ENCODE results near the gene SIL1. TPM values are rescaled to one million over a fixed set of nuclear protein-coding genes. Genes with fewer than 3 reads are reported as not detected.

Gene SIL1
- total RNA-seq, 1 donor from 2014 or later, result 39.3 TPM

GRCh38 chr5:138975098-138975847 lies 222.9 kb downstream of the SIL1 start:
- no peaks in the 10 kb centered on the region for H3K27me3 ChIP-seq (ENCODE audit: low read depth)
- peak; percentile 47 for DNase-seq
- peak overlapping the region; percentile 85 for H3K27ac ChIP-seq (replicated peaks)
- no peaks in the 10 kb centered on the region for H3K36me3 ChIP-seq
- intact Hi-C loops (cut with micrococcal nuclease), result no loop called here
- H3K9me3 ChIP-seq (replicated peaks), result no peaks in the 10 kb centered on the region
- TF ChIP-seq, protein P1, sequence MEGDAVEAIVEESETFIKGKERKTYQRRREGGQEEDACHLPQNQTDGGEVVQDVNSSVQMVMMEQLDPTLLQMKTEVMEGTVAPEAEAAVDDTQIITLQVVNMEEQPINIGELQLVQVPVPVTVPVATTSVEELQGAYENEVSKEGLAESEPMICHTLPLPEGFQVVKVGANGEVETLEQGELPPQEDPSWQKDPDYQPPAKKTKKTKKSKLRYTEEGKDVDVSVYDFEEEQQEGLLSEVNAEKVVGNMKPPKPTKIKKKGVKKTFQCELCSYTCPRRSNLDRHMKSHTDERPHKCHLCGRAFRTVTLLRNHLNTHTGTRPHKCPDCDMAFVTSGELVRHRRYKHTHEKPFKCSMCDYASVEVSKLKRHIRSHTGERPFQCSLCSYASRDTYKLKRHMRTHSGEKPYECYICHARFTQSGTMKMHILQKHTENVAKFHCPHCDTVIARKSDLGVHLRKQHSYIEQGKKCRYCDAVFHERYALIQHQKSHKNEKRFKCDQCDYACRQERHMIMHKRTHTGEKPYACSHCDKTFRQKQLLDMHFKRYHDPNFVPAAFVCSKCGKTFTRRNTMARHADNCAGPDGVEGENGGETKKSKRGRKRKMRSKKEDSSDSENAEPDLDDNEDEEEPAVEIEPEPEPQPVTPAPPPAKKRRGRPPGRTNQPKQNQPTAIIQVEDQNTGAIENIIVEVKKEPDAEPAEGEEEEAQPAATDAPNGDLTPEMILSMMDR (IDR thresholded peaks at IDR 0.05; ENCODE audit: borderline replicate concordance), result no peak
- H3K4me1 ChIP-seq, result peaks cover 55% of the 10 kb centered on the region
- H3K4me3 ChIP-seq, result no peak overlapping the region

DNA sequence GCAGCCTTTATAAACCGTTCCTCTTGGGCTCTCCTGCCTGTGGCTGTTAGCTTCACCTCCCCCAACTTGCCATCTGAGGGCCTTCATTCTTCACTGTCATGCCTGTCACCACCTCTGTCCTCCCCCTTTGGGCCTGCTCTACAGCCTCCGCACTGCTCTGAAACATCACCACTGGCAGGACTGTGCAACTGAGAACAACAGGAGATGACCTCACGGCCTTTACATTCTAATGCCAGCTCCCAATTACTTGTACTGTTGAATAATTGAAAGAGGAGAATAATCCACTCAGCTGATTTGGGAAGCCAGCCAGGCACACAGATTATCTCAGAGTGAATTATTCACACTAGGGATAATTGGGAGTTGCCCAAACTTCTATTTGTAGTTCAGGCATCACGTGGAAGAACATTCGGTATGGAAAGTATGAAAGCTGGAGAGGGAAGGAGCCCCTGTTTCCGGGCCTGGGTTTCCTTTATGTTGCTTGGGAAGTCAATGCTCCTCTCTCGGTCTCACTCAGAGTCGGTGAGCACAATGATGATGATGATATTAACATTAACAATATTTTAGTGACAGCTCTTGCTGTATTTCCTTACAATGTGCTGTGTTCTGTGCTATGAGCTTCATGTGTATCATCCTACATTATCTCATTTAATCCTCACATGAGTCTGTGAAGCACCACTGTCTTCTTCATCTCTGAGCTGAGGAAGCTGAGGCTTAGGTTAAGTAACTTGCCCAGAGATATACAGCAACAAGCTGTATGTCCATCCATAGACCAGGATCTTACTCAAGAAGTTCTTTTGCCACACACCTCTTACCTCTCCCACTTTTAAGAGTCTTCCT lies 223.7 kb downstream of the SIL1 start:
- H3K27me3 ChIP-seq (ENCODE audit: low read depth), result no peaks in the 10 kb centered on the region
- no peak overlapping the region for H3K4me3 ChIP-seq
- intact Hi-C loops (cut with micrococcal nuclease), result no loop called here
- TF ChIP-seq, protein P1 (IDR thresholded peaks at IDR 0.05; ENCODE audit: borderline replicate concordance), result no peak
- no peaks in the 10 kb centered on the region for H3K36me3 ChIP-seq
- H3K9me3 ChIP-seq (replicated peaks), result no peaks in the 10 kb centered on the region
- H3K4me1 ChIP-seq, result peaks cover 62% of the 10 kb centered on the region
- peak overlapping the region; percentile 85 for H3K27ac ChIP-seq (replicated peaks)
- peak; percentile 68 for DNase-seq

DNA sequence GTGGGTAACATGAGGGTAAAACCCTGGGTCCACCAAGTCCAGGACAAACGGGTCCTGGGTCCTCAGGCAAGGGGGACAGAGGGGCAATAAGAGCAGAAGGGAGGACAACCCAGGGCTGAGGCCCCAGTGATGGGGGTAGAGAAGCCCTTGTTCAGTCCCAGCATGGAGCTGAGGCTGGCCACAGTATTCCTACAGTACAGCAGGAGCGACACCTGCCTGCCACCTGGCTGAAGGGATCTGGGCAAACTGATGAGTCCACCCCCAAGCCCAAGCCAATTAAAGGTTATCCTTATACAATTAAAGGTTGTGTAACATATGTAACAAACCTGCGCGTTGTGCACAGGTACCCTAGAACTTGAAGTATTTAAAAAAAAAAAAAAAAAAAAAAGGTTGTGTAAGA lies 225.3 kb downstream of the SIL1 start:
- intact Hi-C loops (cut with micrococcal nuclease), result no loop called here
- H3K4me3 ChIP-seq, result no peak overlapping the region
- peaks cover 78% of the 10 kb centered on the region for H3K4me1 ChIP-seq
- H3K27me3 ChIP-seq (ENCODE audit: low read depth), result no peaks in the 10 kb centered on the region
- TF ChIP-seq, protein P1 (IDR thresholded peaks at IDR 0.05; ENCODE audit: borderline replicate concordance), result no peak
- DNase-seq, result no peak
- peak overlapping the region; percentile 85 for H3K27ac ChIP-seq (replicated peaks)
- H3K36me3 ChIP-seq, result no peaks in the 10 kb centered on the region
- no peaks in the 10 kb centered on the region for H3K9me3 ChIP-seq (replicated peaks)

DNA sequence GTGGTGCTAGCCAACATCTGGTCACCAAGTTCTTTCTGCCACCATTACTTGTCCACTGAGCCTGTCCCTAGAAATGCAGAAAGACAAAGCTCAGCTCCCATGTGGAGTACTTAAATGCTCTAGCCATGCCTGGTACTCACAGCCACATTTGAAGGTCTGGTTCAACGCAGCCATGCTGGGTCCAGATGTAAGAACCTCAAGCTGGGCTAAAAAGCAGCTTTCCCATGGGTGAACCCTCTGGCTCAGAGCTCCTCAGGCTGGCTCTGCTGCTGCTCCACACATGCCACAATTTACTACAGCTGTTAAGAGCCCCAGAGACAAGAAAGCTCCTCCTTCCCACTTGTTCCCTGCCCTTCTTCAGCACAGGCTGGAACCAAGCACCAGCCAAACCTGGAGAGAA lies 225.9 kb downstream of the SIL1 start:
- DNase-seq, result no peak

GRCh38 chr5:138969323-138970002 lies 228.7 kb downstream of the SIL1 start:
- Histone ChIP-seq H3K4me1 (peaks cover 84% of the 10 kb centered on the region), H3K9me3 (replicated peaks) (no peaks in the 10 kb centered on the region), H3K4me3 (no peak overlapping the region), H3K36me3 (no peaks in the 10 kb centered on the region), H3K27me3 (ENCODE audit: low read depth) (no peaks in the 10 kb centered on the region), H3K27ac (replicated peaks) (peak overlapping the region; percentile 78)
- intact Hi-C loops (cut with micrococcal nuclease), result no loop called here
- DNase-seq, result no peak
- TF ChIP-seq, protein P1 (IDR thresholded peaks at IDR 0.05; ENCODE audit: borderline replicate concordance), result no peak

More for the DNA sequence above, 225.9 kb downstream of the SIL1 start:
- H3K4me1 ChIP-seq, result peaks cover 84% of the 10 kb centered on the region
- TF ChIP-seq, protein P1 (IDR thresholded peaks at IDR 0.05; ENCODE audit: borderline replicate concordance), result no peak
- H3K36me3 ChIP-seq, result no peaks in the 10 kb centered on the region
- no peak overlapping the region for H3K4me3 ChIP-seq
- H3K27me3 ChIP-seq (ENCODE audit: low read depth), result no peaks in the 10 kb centered on the region
- H3K27ac ChIP-seq (replicated peaks), result peak overlapping the region; percentile 85
- no peaks in the 10 kb centered on the region for H3K9me3 ChIP-seq (replicated peaks)
- intact Hi-C loops (cut with micrococcal nuclease), result no loop called here
